IMR-90 (cell line): ENCODE results near the gene MAP7. TPM values are rescaled to one million over a fixed set of nuclear protein-coding genes. Genes with fewer than 3 reads are reported as not detected.

Experiments used
- ATAC-seq: fragments of 200-7000 bp; cut with Tn5 transposase; 2 replicates; pipeline ENCODE4 v1.9.1; 2020; ENCODE audit warnings: low read depth, mild to moderate bottlenecking, moderate library complexity
- BruUV-seq: library from RNA; stranded (reverse); fragments of 400-500 nt; replicated peaks from 2 replicates; lab custom pipeline; 2021; lab: Mats Ljungman, UMichigan
- CTCF ChIA-PET: fragments of 300-600 bp; formaldehyde crosslinking; extraction: SDS; loops from one replicate; lab custom pipeline; 2021; ENCODE audit warnings: antibody characterized with exemption; lab: Yijun Ruan, JAX
- POLR2A ChIA-PET: fragments of 300-600 bp; sonication (Branson Sonifier 250); formaldehyde crosslinking; loops from one replicate; lab custom pipeline; 2022; ENCODE audit warnings: antibody characterized with exemption; ENCODE audit not compliant: unreplicated experiment; lab: Charles Lee
- DNase-seq: peaks from one replicate; pipeline ENCODE4 v3.0.0; 2013
- H2AFZ ChIP-seq: replicated peaks from 2 replicates; pipeline ENCODE3; 2013; ENCODE audit warnings: low read length, mild to moderate bottlenecking; ENCODE audit not compliant: poor library complexity
- H2AK5ac ChIP-seq: 2 replicates; pipeline ENCODE4 v1.6.1; 2013; ENCODE audit warnings: low read depth, low read length, inconsistent platforms
- H2AK9ac ChIP-seq: replicated peaks from 2 replicates; pipeline ENCODE3; 2013; ENCODE audit warnings: mild to moderate bottlenecking, low read depth, low read length, moderate library complexity; ENCODE audit not compliant: poor library complexity
- H2BK120ac ChIP-seq: 2 replicates; pipeline ENCODE4 v1.6.1; 2013; ENCODE audit warnings: low read depth, low read length, inconsistent platforms
- H2BK15ac ChIP-seq: 3 replicates; pipeline ENCODE4 v1.6.1; 2013; ENCODE audit warnings: low read depth, low read length, inconsistent platforms
- H2BK20ac ChIP-seq: 2 replicates; pipeline ENCODE4 v1.6.1; 2013; ENCODE audit warnings: low read depth, mild to moderate bottlenecking, inconsistent platforms, low read length, moderate library complexity
- H2BK5ac ChIP-seq: 2 replicates; pipeline ENCODE4 v1.6.1; 2013; ENCODE audit warnings: mild to moderate bottlenecking, low read depth, low read length, inconsistent platforms; ENCODE audit not compliant: poor library complexity, severe bottlenecking
- H3K14ac ChIP-seq: replicated peaks from 2 replicates; pipeline ENCODE4 v1.6.1; 2013; ENCODE audit warnings: low read depth, low read length, inconsistent platforms
- H3K18ac ChIP-seq: 2 replicates; pipeline ENCODE4 v1.6.1; 2013; ENCODE audit warnings: low read depth, low read length, control low read depth
- H3K23ac ChIP-seq: 2 replicates; pipeline ENCODE4 v1.6.1; 2013; ENCODE audit warnings: low read depth, low read length, inconsistent platforms
- H3K27ac ChIP-seq: 2 replicates; pipeline ENCODE4 v1.5.1; 2013; ENCODE audit warnings: mild to moderate bottlenecking, control low read depth, low read length; ENCODE audit not compliant: insufficient read depth
- H3K27me3 ChIP-seq: 2 replicates; pipeline ENCODE4 v1.6.1; 2013; ENCODE audit warnings: low read length; ENCODE audit not compliant: control insufficient read depth, insufficient read depth
- H3K36me3 ChIP-seq: 2 replicates; pipeline ENCODE4 v1.6.1; 2013; ENCODE audit warnings: low read length, mixed read lengths; ENCODE audit not compliant: control insufficient read depth, insufficient read depth
- H3K4ac ChIP-seq: 2 replicates; pipeline ENCODE4 v1.6.1; 2013; ENCODE audit warnings: low read depth, low read length, inconsistent platforms
- H3K4me1 ChIP-seq: 2 replicates; pipeline ENCODE4 v1.6.1; 2013; ENCODE audit warnings: low read length, mixed read lengths; ENCODE audit not compliant: control insufficient read depth, insufficient read depth
- H3K4me2 ChIP-seq: 2 replicates; pipeline ENCODE4 v1.6.1; 2013; ENCODE audit warnings: low read depth, mild to moderate bottlenecking, control low read depth, low read length, moderate library complexity
- H3K4me3 ChIP-seq: 2 replicates; pipeline ENCODE4 v1.5.1; 2013; ENCODE audit warnings: low read depth, mild to moderate bottlenecking, control low read depth, low read length, moderate library complexity; ENCODE audit not compliant: insufficient read depth
- H3K56ac ChIP-seq: 2 replicates; pipeline ENCODE4 v1.6.1; 2013; ENCODE audit warnings: low read length, inconsistent platforms; ENCODE audit not compliant: insufficient read depth; ENCODE audit errors: extremely low read depth
- H3K79me1 ChIP-seq, 2 experiments: 2 replicates each; pipeline ENCODE4 v1.6.1; 2013; ENCODE audit warnings: low read length in 2 of 2, inconsistent platforms in 1 of 2, low read depth in 1 of 2
- H3K9ac ChIP-seq: 2 replicates; pipeline ENCODE4 v1.6.1; 2013; ENCODE audit warnings: low read depth, low read length, control low read depth
- H3K9me1 ChIP-seq: 2 replicates; pipeline ENCODE4 v1.6.1; 2013; ENCODE audit warnings: low read length, inconsistent platforms; ENCODE audit not compliant: insufficient read depth
- H3K9me3 ChIP-seq: 2 replicates; pipeline ENCODE4 v1.6.1; 2013; ENCODE audit warnings: low read length; ENCODE audit not compliant: control insufficient read depth, insufficient read depth
- H4K20me1 ChIP-seq: 2 replicates; pipeline ENCODE4 v1.6.1; 2013; ENCODE audit warnings: low read length, inconsistent platforms; ENCODE audit not compliant: insufficient read depth
- H4K5ac ChIP-seq: 2 replicates; pipeline ENCODE4 v1.6.1; 2013; ENCODE audit warnings: mild to moderate bottlenecking, low read depth, low read length, control low read depth
- H4K8ac ChIP-seq, 2 experiments: 2 replicates each; pipeline ENCODE4 v1.6.1; 2013; ENCODE audit warnings: low read depth in 2 of 2, low read length in 2 of 2, control low read depth in 1 of 2, inconsistent platforms in 1 of 2
- H4K91ac ChIP-seq: 2 replicates; pipeline ENCODE4 v1.6.1; 2013; ENCODE audit warnings: low read depth, low read length, inconsistent platforms; ENCODE audit not compliant: insufficient read depth
- BHLHE40 ChIP-seq: fragments of 150-350 bp; IDR thresholded peaks from 2 replicates; pipeline ENCODE4 v1.6.1; 2016; ENCODE audit warnings: mild to moderate bottlenecking, low read depth, low read length
- CEBPB ChIP-seq: IDR thresholded peaks from 2 replicates; pipeline ENCODE4 v1.6.1; 2012; ENCODE audit warnings: low read depth, low read length, improper control_type of control experiment
- CHD1 ChIP-seq: IDR thresholded peaks from 2 replicates; pipeline ENCODE4 v1.6.1; 2012; ENCODE audit warnings: low read depth, low read length, improper control_type of control experiment
- ELK1 ChIP-seq: fragments of 150-350 bp; IDR thresholded peaks from 2 replicates; pipeline ENCODE4 v1.6.1; 2016; ENCODE audit warnings: low read depth, mild to moderate bottlenecking, low read length, moderate library complexity, borderline replicate concordance
- FOS ChIP-seq: fragments of 150-350 bp; IDR thresholded peaks from 2 replicates; pipeline ENCODE4 v1.6.1; 2016; ENCODE audit warnings: low read depth, low read length
- MAZ ChIP-seq: IDR thresholded peaks from 2 replicates; pipeline ENCODE4 v1.6.1; 2012; ENCODE audit warnings: low read depth, mild to moderate bottlenecking, low read length, improper control_type of control experiment, moderate library complexity, borderline replicate concordance
- MXI1 ChIP-seq: IDR thresholded peaks from 2 replicates; pipeline ENCODE4 v1.6.1; 2012; ENCODE audit warnings: low read depth, mild to moderate bottlenecking, low read length, moderate library complexity, borderline replicate concordance
- NFE2L2 ChIP-seq: fragments of 150-350 bp; IDR thresholded peaks from 2 replicates; pipeline ENCODE4 v1.6.1; 2016; ENCODE audit warnings: low read depth, mild to moderate bottlenecking, low read length
- POLR2A ChIP-seq: IDR thresholded peaks from 2 replicates; pipeline ENCODE4 v1.6.1; 2012; ENCODE audit warnings: mild to moderate bottlenecking, low read depth, low read length
- RAD21 ChIP-seq: IDR thresholded peaks from 2 replicates; pipeline ENCODE4 v1.6.1; 2012; ENCODE audit warnings: low read length, improper control_type of control experiment
- RCOR1 ChIP-seq: IDR thresholded peaks from 2 replicates; pipeline ENCODE4 v1.6.1; 2012; ENCODE audit warnings: mild to moderate bottlenecking, low read length, improper control_type of control experiment; ENCODE audit not compliant: insufficient replicate concordance
- RFX5 ChIP-seq: IDR thresholded peaks from 2 replicates; pipeline ENCODE4 v1.8.0; 2012; ENCODE audit warnings: low read depth, mild to moderate bottlenecking, low read length, moderate library complexity
- SMC3 ChIP-seq: fragments of 150-350 bp; IDR thresholded peaks from 2 replicates; pipeline ENCODE4 v1.6.1; 2016; ENCODE audit warnings: low read depth, mild to moderate bottlenecking, antibody characterized with exemption, low read length, moderate library complexity
- WGBS, 2 experiments: methylation state at CpG; one replicate each; pipeline versions ENCODE4 v1.1.5 to v1.1.7; 2013; ENCODE audit warnings: missing lambda C conversion rate in 2 of 2; ENCODE audit not compliant: insufficient read length in 1 of 2; ENCODE audit errors: extremely low coverage in 2 of 2; 5-methylcytosine and 5-hydroxymethylcytosine counted together
- dilution Hi-C: fragments of 300-500 bp; cut with HindIII; formaldehyde crosslinking; loops from one replicate; pipeline ENCODE4 v1.14.3; 2018; ENCODE audit warnings: low sequenced_read_pairs; ENCODE audit not compliant: unreplicated experiment
- in situ Hi-C: fragments of 300-500 bp; cut with MboI; formaldehyde crosslinking; loops from 3 replicates; pipeline ENCODE4 v1.14.3; 2019; ENCODE audit warnings: low sequenced_read_pairs, inconsistent platforms, mixed read lengths
- intact Hi-C: fragments of 100-400 bp; cut with micrococcal nuclease; formaldehyde crosslinking; loops from 2 replicates; pipeline ENCODE4 v1.10.0; 2022
- polyA plus RNA-seq, 3 experiments: library from polyadenylated mRNA; depleted of rRNA; stranded (reverse); fragments of >200 nt; gene quantifications; 2 replicates each; pipeline ENCODE4 v1.2.3, GENCODE V29; 2012; ENCODE audit warnings: low replicate concordance in 1 of 3
- total RNA-seq: library from RNA; depleted of rRNA; stranded (reverse); fragments of >200 nt; gene quantifications from 2 replicates; pipeline ENCODE4 v1.2.3, GENCODE V29; 2012
- TF ChIP-seq, protein P1 (sequence below): conservative IDR thresholded peaks from 2 replicates; pipeline ENCODE4 v1.5.1; 2012; ENCODE audit warnings: mild to moderate bottlenecking, low read depth, low read length, improper control_type of control experiment
- TF ChIP-seq, protein P2 (sequence below): fragments of 150-350 bp; IDR thresholded peaks from 2 replicates; pipeline ENCODE4 v1.6.1; 2017; ENCODE audit warnings: mild to moderate bottlenecking, antibody characterized with exemption, low read length, low read depth

The MAP7 gene
- total and polyA plus RNA-seq, 2 of the 4 experiments (the other 2 are of a cell fraction), result 0.19 to 0.36 TPM

GRCh38 chr6:136599329-136600011 is 49.2 kb upstream of the MAP7 start:
- peak overlapping the region; percentile 55; the same call in 1 of the 2 replicates for H3K14ac ChIP-seq
- no peak overlapping the region for H2AK9ac ChIP-seq
- peak overlapping the region; percentile 62; the same call in 1 of the 2 replicates for H2BK20ac ChIP-seq
- no TSS peak for BruUV-seq
- H3K27ac ChIP-seq, result no peak overlapping the region
- H3K27me3 ChIP-seq, result no peaks in the 10 kb centered on the region
- H2AK5ac ChIP-seq, result peak overlapping the region; percentile 76
- dilution Hi-C loops (no loop called here), in situ Hi-C loops (loop anchor here (5.0 kb wide), 1 partner anchor 193 kb away; the partner anchor contains the start of gene MAP3K5), intact Hi-C loops (no loop called here)
- ChIA-PET POLR2A (no interaction called here), CTCF (no interaction called here)
- peaks cover 13 to 69% of the 10 kb centered on the region in 2 experiments; a peak in 3 of 4 replicates for H3K79me1 ChIP-seq
- no peak overlapping the region for H3K56ac ChIP-seq
- DNase-seq (peak; percentile 33), ATAC-seq (no peak)
- H3K4me3 ChIP-seq, result no peak overlapping the region
- no peaks in the 10 kb centered on the region for H4K20me1 ChIP-seq
- peak overlapping the region; percentile 74 for H3K4ac ChIP-seq
- no peaks in the 10 kb centered on the region for H3K9me3 ChIP-seq
- peak overlapping the region in 1 of 2 experiments; percentile 65; a peak in 1 of 4 replicates for H4K8ac ChIP-seq
- H3K9ac ChIP-seq, result no peak overlapping the region
- H3K23ac ChIP-seq, result peak overlapping the region; percentile 74; the same call in 1 of the 2 replicates
- H3K4me1 ChIP-seq, result peaks cover 11% of the 10 kb centered on the region
- peaks cover 12% of the 10 kb centered on the region for H3K9me1 ChIP-seq
- H2AFZ ChIP-seq, result no peak overlapping the region
- peaks cover 6% of the 10 kb centered on the region; the same call in 1 of the 2 replicates for H3K36me3 ChIP-seq
- WGBS, 2 experiments, result no CpG with 5 or more reads among the region's 10 CpGs
- H4K91ac ChIP-seq, result no peak overlapping the region
- H2BK5ac ChIP-seq, result no peak overlapping the region
- H2BK15ac ChIP-seq, result peak overlapping the region; percentile 81; the same call in 1 of the 3 replicates
- no peak overlapping the region; the same call in 1 of the 2 replicates for H3K18ac ChIP-seq
- peak overlapping the region; percentile 32; the same call in 1 of the 2 replicates for H2BK120ac ChIP-seq
- no peak overlapping the region for H3K4me2 ChIP-seq
- H4K5ac ChIP-seq, result no peak overlapping the region
- TF ChIP-seq CHD1 (no peak), BHLHE40 (no peak), ELK1 (no peak), CEBPB (no peak), SMC3 (no peak), NFE2L2 (no peak), RFX5 (no peak), RAD21 (no peak), FOS (no peak), RCOR1 (no peak), MXI1 (no peak), POLR2A (no peak), MAZ (no peak)
- TF ChIP-seq, protein P1, sequence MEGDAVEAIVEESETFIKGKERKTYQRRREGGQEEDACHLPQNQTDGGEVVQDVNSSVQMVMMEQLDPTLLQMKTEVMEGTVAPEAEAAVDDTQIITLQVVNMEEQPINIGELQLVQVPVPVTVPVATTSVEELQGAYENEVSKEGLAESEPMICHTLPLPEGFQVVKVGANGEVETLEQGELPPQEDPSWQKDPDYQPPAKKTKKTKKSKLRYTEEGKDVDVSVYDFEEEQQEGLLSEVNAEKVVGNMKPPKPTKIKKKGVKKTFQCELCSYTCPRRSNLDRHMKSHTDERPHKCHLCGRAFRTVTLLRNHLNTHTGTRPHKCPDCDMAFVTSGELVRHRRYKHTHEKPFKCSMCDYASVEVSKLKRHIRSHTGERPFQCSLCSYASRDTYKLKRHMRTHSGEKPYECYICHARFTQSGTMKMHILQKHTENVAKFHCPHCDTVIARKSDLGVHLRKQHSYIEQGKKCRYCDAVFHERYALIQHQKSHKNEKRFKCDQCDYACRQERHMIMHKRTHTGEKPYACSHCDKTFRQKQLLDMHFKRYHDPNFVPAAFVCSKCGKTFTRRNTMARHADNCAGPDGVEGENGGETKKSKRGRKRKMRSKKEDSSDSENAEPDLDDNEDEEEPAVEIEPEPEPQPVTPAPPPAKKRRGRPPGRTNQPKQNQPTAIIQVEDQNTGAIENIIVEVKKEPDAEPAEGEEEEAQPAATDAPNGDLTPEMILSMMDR, result no peak
- TF ChIP-seq, protein P2, sequence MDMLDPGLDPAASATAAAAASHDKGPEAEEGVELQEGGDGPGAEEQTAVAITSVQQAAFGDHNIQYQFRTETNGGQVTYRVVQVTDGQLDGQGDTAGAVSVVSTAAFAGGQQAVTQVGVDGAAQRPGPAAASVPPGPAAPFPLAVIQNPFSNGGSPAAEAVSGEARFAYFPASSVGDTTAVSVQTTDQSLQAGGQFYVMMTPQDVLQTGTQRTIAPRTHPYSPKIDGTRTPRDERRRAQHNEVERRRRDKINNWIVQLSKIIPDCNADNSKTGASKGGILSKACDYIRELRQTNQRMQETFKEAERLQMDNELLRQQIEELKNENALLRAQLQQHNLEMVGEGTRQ, result no peak
